GM21786 (cell line): ENCODE data around the gene GCGR.
"Not testable (repeated sequence)": the region's sequence is repeated elsewhere in the genome, so short reads cannot be mapped to it uniquely, and the experiment has no call there.

Source experiments
- ATAC-seq: cut with Tn5 transposase; IDR thresholded peaks from one replicate; pipeline ENCODE4 v1.9.1; 2021; ENCODE audit not compliant: unreplicated experiment

The GCGR gene

GRCh38 chr17:81831957-81832607 is 28.1 kb downstream of the GCGR start:
- no peak for ATAC-seq

GRCh38 chr17:81832608-81833159 is 28.7 kb downstream of the GCGR start:
- peak; percentile 22 for ATAC-seq

GRCh38 chr17:81833160-81833920 is 29.4 kb downstream of the GCGR start, which contains the start of gene MCRIP1:
TSS of gene MCRIP1 (minus strand) at chr17:81833291. CDS start at chr17:81824506, 8,785 bp downstream.
- peak; percentile 68 for ATAC-seq

- ATAC-seq, result no peak
These were observed 30.2 kb downstream of the GCGR start for GRCh38 chr17:81833921-81834830.

- ATAC-seq, result no peak
These were observed 30.9 kb downstream of the GCGR start, which contains the start of gene PPP1R27 for GRCh38 chr17:81834831-81835267. TSS of gene PPP1R27 (minus strand) at chr17:81835050. CDS start at chr17:81834953, 97 bp downstream.

- no peak for ATAC-seq
These were observed 33.7 kb downstream of the GCGR start for GRCh38 chr17:81837641-81838040.

- ATAC-seq, result no peak
These were observed 34.9 kb downstream of the GCGR start for GRCh38 chr17:81838753-81839255.

- ATAC-seq, result no peak
These were observed 35.4 kb downstream of the GCGR start for GRCh38 chr17:81839301-81839700.

GRCh38 chr17:81840059-81840458 is 36.1 kb downstream of the GCGR start:
- ATAC-seq, result not testable (repeated sequence)

- no peak for ATAC-seq
These were observed 37.2 kb downstream of the GCGR start for GRCh38 chr17:81840826-81841778.

- no peak for ATAC-seq
These were observed 37.9 kb downstream of the GCGR start for GRCh38 chr17:81841866-81842265.

GRCh38 chr17:81842378-81842724 is 38.4 kb downstream of the GCGR start:
- ATAC-seq, result no peak

GRCh38 chr17:81842725-81843504 is 39.0 kb downstream of the GCGR start:
- no peak for ATAC-seq

GRCh38 chr17:81843713-81844326 is 39.9 kb downstream of the GCGR start:
- ATAC-seq, result no peak

GRCh38 chr17:81844327-81844851 is 40.4 kb downstream of the GCGR start:
- ATAC-seq, result no peak

- no peak for ATAC-seq
These were observed 40.9 kb downstream of the GCGR start for GRCh38 chr17:81844887-81845286.

GRCh38 chr17:81845361-81845760 is 41.4 kb downstream of the GCGR start:
- no peak for ATAC-seq
